Activated T-cell treated with anti-CD3 and anti-CD28 coated beads, Interleukin-2, amount 50 U/mL, for 1 hour (primary cell): Measurements from ENCODE around the gene FAM13A.

ENCODE experiments used
- DNase-seq: peaks from one replicate; pipeline ENCODE4 v3.0.0-alpha.2; 2020

Gene FAM13A

GRCh38 chr4:88737307-88737941 is 319.6 kb downstream of the FAM13A start:
- DNase-seq, result peak; percentile 34

GRCh38 chr4:88736264-88736663 is 320.7 kb downstream of the FAM13A start:
- no peak for DNase-seq

- no peak for DNase-seq
Measured at GRCh38 chr4:88735564-88735963, 321.4 kb downstream of the FAM13A start.

GRCh38 chr4:88734403-88734949 is 322.5 kb downstream of the FAM13A start:
- DNase-seq, result no peak

- no peak for DNase-seq
Measured at GRCh38 chr4:88732714-88733368, 324.1 kb downstream of the FAM13A start.

- no peak for DNase-seq
Measured at GRCh38 chr4:88731381-88731780, 325.6 kb downstream of the FAM13A start.

- no peak for DNase-seq
Measured at GRCh38 chr4:88730811-88731210, 326.2 kb downstream of the FAM13A start.

GRCh38 chr4:88729146-88729760 is 327.7 kb downstream of the FAM13A start:
- no peak for DNase-seq

GRCh38 chr4:88728146-88728545 is 328.8 kb downstream of the FAM13A start:
- no peak for DNase-seq

GRCh38 chr4:88725986-88726385 is 331.0 kb downstream of the FAM13A start:
- no peak for DNase-seq

GRCh38 chr4:88725143-88725542 is 331.8 kb downstream of the FAM13A start:
- no peak for DNase-seq

- no peak for DNase-seq
Measured at GRCh38 chr4:88724406-88724805, 332.6 kb downstream of the FAM13A start.

- DNase-seq, result no peak
Measured at GRCh38 chr4:88722828-88723227, 334.2 kb downstream of the FAM13A start.

GRCh38 chr4:88722276-88722780 is 334.7 kb downstream of the FAM13A start:
- DNase-seq, result no peak

GRCh38 chr4:88720451-88721428 is 336.2 kb downstream of the FAM13A start:
- DNase-seq, result no peak

GRCh38 chr4:88719381-88719780 is 337.6 kb downstream of the FAM13A start:
- DNase-seq, result no peak

GRCh38 chr4:88718098-88718497 is 338.9 kb downstream of the FAM13A start:
- no peak for DNase-seq

- no peak for DNase-seq
Measured at GRCh38 chr4:88713782-88714181, 343.2 kb downstream of the FAM13A start.

- no peak for DNase-seq
Measured at GRCh38 chr4:88709989-88710388, 347.0 kb downstream of the FAM13A start.

GRCh38 chr4:88706574-88706973 is 350.4 kb downstream of the FAM13A start:
- DNase-seq, result no peak

GRCh38 chr4:88705805-88706492 is 351.0 kb downstream of the FAM13A start:
- DNase-seq, result no peak

- DNase-seq, result no peak
Measured at GRCh38 chr4:88705223-88705622, 351.8 kb downstream of the FAM13A start.
